T-cell (primary cell): ENCODE data around the gene POLR1H. TPM values are rescaled to one million over a fixed set of nuclear protein-coding genes. Genes with fewer than 3 reads are reported as not detected.

Experiments
- ATAC-seq, 4 experiments: fragments of 200-7000 bp in 3 of 4; fragments of 150-1000 bp in 1 of 4; cut with Tn5 transposase; replicated peaks in 1 of 4; 1 replicate in 3 of 4; 2 replicates in 1 of 4; pipeline ENCODE4 v1.10.0; 2021; ENCODE audit warnings: moderate library complexity in 3 of 4, mild to moderate bottlenecking in 2 of 4, moderate number of reproducible peaks in 1 of 4
- CTCF ChIA-PET, 2 donors: fragments of 300-600 bp; sonication (Branson Sonifier 250); formaldehyde crosslinking; loops; one replicate each; lab custom pipeline; 2022; ENCODE audit warnings: antibody characterized with exemption in 2 of 2; lab: Charles Lee
- POLR2A ChIA-PET, 2 donors: fragments of 300-600 bp; sonication (Branson Sonifier 250); formaldehyde crosslinking; loops; one replicate each; lab custom pipeline; 2022; ENCODE audit warnings: antibody characterized with exemption in 2 of 2; lab: Charles Lee
- DNase-seq, 35 experiments: peaks; one replicate each; pipeline versions ENCODE4 v3.0.0 to v3.0.0-alpha.2; 2013 to 2023
- H3K27ac ChIP-seq: one replicate; pipeline ENCODE4 v1.5.1; 2013; ENCODE audit warnings: low read length
- H3K27me3 ChIP-seq, 2 experiments: replicated peaks in 1 of 2; 1 replicate in 1 of 2; 2 replicates in 1 of 2; pipeline versions ENCODE4 v1.6.1 to v1.7.0; 2013; ENCODE audit warnings: low read length in 1 of 2, mixed read lengths in 1 of 2; ENCODE audit not compliant: control insufficient read depth in 2 of 2, insufficient read depth in 2 of 2; ENCODE audit errors: extremely low read depth in 1 of 2
- H3K36me3 ChIP-seq, 2 donors: 1 replicate in 1 of 2; 2 replicates in 1 of 2; pipeline versions ENCODE4 v1.6.1 to v1.7.0; 2013; ENCODE audit warnings: low read length in 1 of 2; ENCODE audit not compliant: control insufficient read depth in 2 of 2, insufficient read depth in 1 of 2; ENCODE audit errors: extremely low read depth in 1 of 2
- H3K4me1 ChIP-seq, 2 experiments: 1 replicate in 1 of 2; 2 replicates in 1 of 2; pipeline versions ENCODE4 v1.6.1 to v1.7.0; 2013; ENCODE audit warnings: low read length in 2 of 2, mixed read lengths in 1 of 2; ENCODE audit not compliant: insufficient read depth in 2 of 2, control insufficient read depth in 1 of 2; ENCODE audit errors: extremely low read depth in 1 of 2
- H3K4me3 ChIP-seq, 2 donors: 1 replicate in 1 of 2; 2 replicates in 1 of 2; pipeline versions ENCODE4 v1.5.1 to v1.7.0; 2013; ENCODE audit warnings: mild to moderate bottlenecking in 2 of 2, low read length in 1 of 2, moderate library complexity in 1 of 2; ENCODE audit not compliant: control insufficient read depth in 1 of 2; ENCODE audit errors: extremely low read depth in 1 of 2
- H3K9me3 ChIP-seq: 2 replicates; pipeline ENCODE4 v1.7.0; 2013
- H3K27ac Mint-ChIP-seq, 2 donors: one replicate each; pipeline ENCODE4 v1.8.0; 2020 to 2021; ENCODE audit warnings: mild to moderate bottlenecking in 2 of 2, mixed read lengths in 2 of 2
- H3K27me3 Mint-ChIP-seq, 2 donors: one replicate each; pipeline ENCODE4 v1.8.0; 2021 to 2022; ENCODE audit warnings: mixed read lengths in 2 of 2
- H3K36me3 Mint-ChIP-seq: one replicate; pipeline ENCODE4 v1.8.0; 2021; ENCODE audit warnings: mixed read lengths
- H3K4me1 Mint-ChIP-seq, 3 donors: one replicate each; pipeline ENCODE4 v1.8.0; 2020 to 2022; ENCODE audit warnings: mixed read lengths in 3 of 3, mild to moderate bottlenecking in 1 of 3
- H3K4me3 Mint-ChIP-seq, 3 donors: one replicate each; pipeline ENCODE4 v1.8.0; 2020 to 2022; ENCODE audit warnings: mild to moderate bottlenecking in 3 of 3, mixed read lengths in 3 of 3, moderate library complexity in 3 of 3
- H3K9me3 Mint-ChIP-seq, 3 donors: one replicate each; pipeline ENCODE4 v1.8.0; 2020 to 2022; ENCODE audit warnings: mixed read lengths in 3 of 3
- WGBS: methylation state at CpG from one replicate; pipeline ENCODE4 v1.1.5; 2013; ENCODE audit warnings: missing lambda C conversion rate; ENCODE audit not compliant: insufficient coverage; 5-methylcytosine and 5-hydroxymethylcytosine counted together
- total RNA-seq, 35 experiments: library from RNA in 6 of 35; stranded (reverse) in 6 of 35; fragments of 120-200 nt in 1 of 35; gene quantifications; one replicate each; pipeline versions ENCODE4 v1.2.1 to v1.2.4 and lab custom pipeline; 2013 to 2026

The POLR1H gene
- total RNA-seq, 5 donors from 2014 or later (not counting 1 experiment from before 2014, with no cell fraction given) = 28.7 to 43.5 (median 36.5) TPM

- Mint-ChIP-seq H3K27ac (peak overlapping the region in 1 of 2 donors; percentile 1), H3K4me1 (peaks cover 46 to 54% (median 52%) of the 10 kb centered on the region in 3 donors), H3K36me3 (no peaks in the 10 kb centered on the region), H3K27me3 (peaks cover 32 to 53% of the 10 kb centered on the region in 2 donors), H3K9me3 (no peaks in the 10 kb centered on the region), H3K4me3 (peak overlapping the region in 1 of 3 donors; percentile 17)
- POLR2A ChIA-PET = no interaction called here
- CTCF ChIA-PET = interaction anchor here in 1 of 2 donors (0.6 kb wide), 1 partner anchor 1032 kb away, joined by 3 read pairs; no protein-coding TSS in a partner anchor
- H3K27ac ChIP-seq = no peak overlapping the region
- WGBS = 35% methylated on average over 3 of the region's 4 CpGs
- no peak overlapping the region for H3K4me3 ChIP-seq
- no peaks in the 10 kb centered on the region for H3K36me3 ChIP-seq
- ATAC-seq (peak; percentile 31 to 86 (median 57)), DNase-seq (peak in 2 of 35 experiments; percentile 10 to 38)
- no peaks in the 10 kb centered on the region for H3K9me3 ChIP-seq
- peaks cover 12 to 56% of the 10 kb centered on the region in 2 experiments for H3K27me3 ChIP-seq
- peaks cover 39 to 40% of the 10 kb centered on the region in 2 experiments for H3K4me1 ChIP-seq
Measured at GRCh38 chr6:30097902-30098768, 37.1 kb downstream of the POLR1H start.

GRCh38 chr6:30100154-30100553, 39.1 kb downstream of the POLR1H start:
- CTCF ChIA-PET = interaction anchor here in 1 of 2 donors (0.7 kb wide), 1 partner anchor 31 kb away, joined by 3 read pairs; no protein-coding TSS in a partner anchor
- WGBS = 100% methylated on average over 1 of the region's 8 CpGs
- H3K4me1 Mint-ChIP-seq = peaks cover 52 to 60% (median 52%) of the 10 kb centered on the region in 3 donors

GRCh38 chr6:30100585-30101443, 39.7 kb downstream of the POLR1H start:
- DNase-seq (peak in 5 of 35 experiments; percentile 5 to 33 (median 8)), ATAC-seq (no peak)
- H3K4me3 Mint-ChIP-seq = peak overlapping the region; percentile 77 to 86 (median 82)
- no peaks in the 10 kb centered on the region for H3K9me3 ChIP-seq
- no peaks in the 10 kb centered on the region for H3K9me3 Mint-ChIP-seq
- H3K4me3 ChIP-seq = peak overlapping the region; percentile 39 to 49
- H3K36me3 Mint-ChIP-seq = no peaks in the 10 kb centered on the region
- H3K36me3 ChIP-seq = no peaks in the 10 kb centered on the region
- H3K27ac Mint-ChIP-seq = peak overlapping the region in 1 of 2 donors; percentile 43
- peaks cover 17 to 46% of the 10 kb centered on the region in 2 experiments for H3K27me3 ChIP-seq
- ChIA-PET POLR2A (no interaction called here), CTCF (interaction anchor here in 1 of 2 donors (1.6 kb wide), 1 partner anchor 31 kb away, joined by 12 read pairs; no protein-coding TSS in a partner anchor)
- 6% methylated on average over 22 of the region's 47 CpGs for WGBS
- H3K4me1 ChIP-seq = peaks cover 43 to 47% of the 10 kb centered on the region in 2 experiments
- H3K4me1 Mint-ChIP-seq = peaks cover 52 to 60% (median 52%) of the 10 kb centered on the region in 3 donors
- H3K27me3 Mint-ChIP-seq = peaks cover 24 to 39% of the 10 kb centered on the region in 2 donors
- no peak overlapping the region for H3K27ac ChIP-seq

More at GRCh38 chr6:30100154-30100553, 39.1 kb downstream of the POLR1H start:
- Mint-ChIP-seq H3K27me3 (peaks cover 24 to 44% of the 10 kb centered on the region in 2 donors), H3K27ac (no peak overlapping the region), H3K9me3 (no peaks in the 10 kb centered on the region), H3K36me3 (no peaks in the 10 kb centered on the region), H3K4me3 (peak overlapping the region; percentile 52 to 64 (median 63))
- Histone ChIP-seq H3K4me1 (peaks cover 43 to 47% of the 10 kb centered on the region in 2 experiments), H3K36me3 (no peaks in the 10 kb centered on the region), H3K27me3 (peaks cover 17 to 49% of the 10 kb centered on the region in 2 experiments), H3K4me3 (no peak overlapping the region), H3K27ac (no peak overlapping the region), H3K9me3 (no peaks in the 10 kb centered on the region)
- no peak for DNase-seq
- POLR2A ChIA-PET = no interaction called here
- ATAC-seq = no peak

GRCh38 chr6:30101444-30102413, 40.7 kb downstream of the POLR1H start:
- H3K4me1 Mint-ChIP-seq = peaks cover 52 to 60% (median 52%) of the 10 kb centered on the region in 3 donors
- H3K27me3 Mint-ChIP-seq = peaks cover 24 to 44% of the 10 kb centered on the region in 2 donors
- DNase-seq = peak in 26 of 35 experiments; percentile 5 to 70 (median 25)
- H3K9me3 Mint-ChIP-seq = no peaks in the 10 kb centered on the region
- peak overlapping the region; percentile 43 to 77 for H3K27ac Mint-ChIP-seq
- no peaks in the 10 kb centered on the region for H3K9me3 ChIP-seq
- ChIA-PET POLR2A (no interaction called here), CTCF (interaction anchor here in 1 of 2 donors (1.6 kb wide), 1 partner anchor 30 kb away, joined by 12 read pairs; no protein-coding TSS in a partner anchor)
- peaks cover 17 to 52% of the 10 kb centered on the region in 2 experiments for H3K27me3 ChIP-seq
- H3K36me3 ChIP-seq = no peaks in the 10 kb centered on the region
- WGBS = under 1% methylated on average over 38 of the region's 51 CpGs
- peak; percentile 36 to 52 (median 41) for ATAC-seq
- H3K4me3 ChIP-seq = peak overlapping the region; percentile 39 to 49
- peak overlapping the region; percentile 21 for H3K27ac ChIP-seq
- peak overlapping the region; percentile 77 to 86 (median 82) for H3K4me3 Mint-ChIP-seq
- H3K4me1 ChIP-seq = peaks cover 43 to 47% of the 10 kb centered on the region in 2 experiments
- no peaks in the 10 kb centered on the region for H3K36me3 Mint-ChIP-seq

- H3K27me3 Mint-ChIP-seq = peaks cover 21 to 46% of the 10 kb centered on the region in 2 donors
- peak in 2 of 35 experiments; percentile 12 to 19 for DNase-seq
- peaks cover 46 to 55% (median 48%) of the 10 kb centered on the region in 3 donors for H3K4me1 Mint-ChIP-seq
Measured at GRCh38 chr6:30102414-30102969, 41.4 kb downstream of the POLR1H start.

More at GRCh38 chr6:30102414-30102969, 41.4 kb downstream of the POLR1H start:
- Histone ChIP-seq H3K27ac (peak overlapping the region; percentile 21), H3K36me3 (no peaks in the 10 kb centered on the region), H3K4me3 (peak overlapping the region in 1 of 2 donors; percentile 39), H3K4me1 (peaks cover 37 to 45% of the 10 kb centered on the region in 2 experiments), H3K9me3 (no peaks in the 10 kb centered on the region), H3K27me3 (peaks cover 17 to 50% of the 10 kb centered on the region in 2 experiments)
- ChIA-PET POLR2A (no interaction called here), CTCF (interaction anchor here in 1 of 2 donors (0.7 to 3.5 kb wide), 8 partner anchors 8 to 68 kb away, joined by 3 to 115 read pairs (median 8); no protein-coding TSS in a partner anchor)
- Mint-ChIP-seq H3K4me3 (peak overlapping the region; percentile 82 to 86 (median 84)), H3K36me3 (no peaks in the 10 kb centered on the region), H3K27ac (peak overlapping the region; percentile 63 to 77), H3K9me3 (no peaks in the 10 kb centered on the region)
- peak; percentile 18 to 29 (median 22) for ATAC-seq
- 60% methylated on average over 1 of the region's 15 CpGs for WGBS
